ENCODE results near the gene SH3BGRL3.
A peak's percentile ranks its signal among the peaks of the same experiment; 100 is the strongest.
"Not testable (repeated sequence)": the region's sequence is repeated elsewhere in the genome, so short reads cannot be mapped to it uniquely, and the experiment has no call there.

Gene SH3BGRL3

GRCh38 chr1:26279456-26280332 lies at the start of gene SH3BGRL3:
TSS of gene SH3BGRL3 (plus strand) at chr1:26280086. CDS start at chr1:26280156, 70 bp downstream.
- peak; percentile 50 for DNase-seq (ENCODE audit: low read depth, low spot score)

GRCh38 chr1:26230682-26231081 lies 49.2 kb upstream of the SH3BGRL3 start:
- not testable (repeated sequence) for DNase-seq (ENCODE audit: low read depth, low spot score)

GRCh38 chr1:26233903-26234643 lies 45.8 kb upstream of the SH3BGRL3 start, which contains the start of gene CEP85:
TSS of gene CEP85 (plus strand) at chr1:26234200. CDS start at chr1:26239784, 5,584 bp downstream.
- peak; percentile 92 for DNase-seq (ENCODE audit: low read depth, low spot score)

GRCh38 chr1:26234644-26235370 lies 45.1 kb upstream of the SH3BGRL3 start:
- DNase-seq (ENCODE audit: low read depth, low spot score), result no peak

GRCh38 chr1:26237230-26237966 lies 42.5 kb upstream of the SH3BGRL3 start:
- no peak for DNase-seq (ENCODE audit: low read depth, low spot score)

GRCh38 chr1:26239936-26240335 lies 40.0 kb upstream of the SH3BGRL3 start:
- DNase-seq (ENCODE audit: low read depth, low spot score), result no peak

GRCh38 chr1:26252718-26253117 lies 27.2 kb upstream of the SH3BGRL3 start:
- DNase-seq (ENCODE audit: low read depth, low spot score), result no peak

- no peak for DNase-seq (ENCODE audit: low read depth, low spot score)
These were observed 25.5 kb upstream of the SH3BGRL3 start for GRCh38 chr1:26254404-26254803.

GRCh38 chr1:26257222-26257621 lies 22.7 kb upstream of the SH3BGRL3 start:
- DNase-seq (ENCODE audit: low read depth, low spot score), result no peak

GRCh38 chr1:26259005-26259404 lies 20.9 kb upstream of the SH3BGRL3 start:
- no peak for DNase-seq (ENCODE audit: low read depth, low spot score)

- DNase-seq (ENCODE audit: low read depth, low spot score), result no peak
These were observed 20.3 kb upstream of the SH3BGRL3 start for GRCh38 chr1:26259578-26259977.

GRCh38 chr1:26263212-26263611 lies 16.7 kb upstream of the SH3BGRL3 start:
- DNase-seq (ENCODE audit: low read depth, low spot score), result no peak

GRCh38 chr1:26265405-26265804 lies 14.5 kb upstream of the SH3BGRL3 start:
- DNase-seq (ENCODE audit: low read depth, low spot score), result no peak

- DNase-seq (ENCODE audit: low read depth, low spot score), result no peak
These were observed 11.3 kb upstream of the SH3BGRL3 start for GRCh38 chr1:26268290-26269197.

- DNase-seq (ENCODE audit: low read depth, low spot score), result no peak
These were observed 10.7 kb upstream of the SH3BGRL3 start for GRCh38 chr1:26269198-26269550.

GRCh38 chr1:26274801-26275425 lies 5.0 kb upstream of the SH3BGRL3 start:
- no peak for DNase-seq (ENCODE audit: low read depth, low spot score)

- DNase-seq (ENCODE audit: low read depth, low spot score), result peak; percentile 41
These were observed 4.1 kb upstream of the SH3BGRL3 start for GRCh38 chr1:26275580-26276431.

- no peak for DNase-seq (ENCODE audit: low read depth, low spot score)
These were observed 3.5 kb upstream of the SH3BGRL3 start for GRCh38 chr1:26276432-26276838.

GRCh38 chr1:26277261-26277661 lies 2.6 kb upstream of the SH3BGRL3 start:
- no peak for DNase-seq (ENCODE audit: low read depth, low spot score)

All from brain pericyte (primary cell).